ES-I3 (cell line): ENCODE results near the gene ZNF208.
"Not testable (repeated sequence)": the region's sequence is repeated elsewhere in the genome, so short reads cannot be mapped to it uniquely, and the experiment has no call there.

Experiments used
- H3K36me3 ChIP-seq: 2 replicates; pipeline ENCODE4 v1.6.1; 2013; ENCODE audit warnings: mild to moderate bottlenecking, low read length, control low read depth, moderate library complexity; ENCODE audit not compliant: insufficient read depth
- H3K4me1 ChIP-seq: 2 replicates; pipeline ENCODE4 v1.6.1; 2013; ENCODE audit warnings: mild to moderate bottlenecking, control low read depth, low read length; ENCODE audit not compliant: insufficient read depth
- H3K9ac ChIP-seq: 2 replicates; pipeline ENCODE4 v1.6.1; 2013; ENCODE audit warnings: low read depth, mild to moderate bottlenecking, low read length, moderate library complexity
- H3K9me3 ChIP-seq: 2 replicates; pipeline ENCODE4 v1.6.1; 2013; ENCODE audit warnings: mild to moderate bottlenecking, low read length, moderate library complexity; ENCODE audit not compliant: control insufficient read depth, insufficient read depth

ZNF208 gene

GRCh38 chr19:21910318-21910717, 100.4 kb downstream of the ZNF208 start:
- Histone ChIP-seq H3K4me1 (no peaks in the 10 kb centered on the region), H3K36me3 (no peaks in the 10 kb centered on the region), H3K9me3 (no peaks in the 10 kb centered on the region), H3K9ac (no peak overlapping the region)

DNA sequence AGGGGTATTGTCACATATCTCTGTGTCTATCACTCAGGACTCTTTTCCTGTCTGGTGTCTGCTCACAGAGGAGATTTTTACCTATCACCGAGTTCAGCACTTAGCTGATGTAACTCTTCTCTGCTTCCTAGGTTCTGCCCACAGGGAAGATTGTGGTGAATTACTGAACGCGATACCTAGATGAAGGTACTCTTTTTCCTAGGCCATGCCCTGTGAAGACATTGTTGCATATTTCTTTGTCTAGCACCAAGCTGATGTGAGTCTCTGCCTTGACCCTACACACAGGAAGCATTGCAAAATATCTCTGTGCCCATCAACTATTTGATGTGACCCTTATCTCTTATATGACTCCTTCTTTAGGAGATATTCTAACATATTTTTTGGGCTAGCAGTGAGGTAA, 102.7 kb downstream of the ZNF208 start:
- no peak overlapping the region for H3K9ac ChIP-seq
- H3K9me3 ChIP-seq = no peaks in the 10 kb centered on the region; the same call in 1 of the 2 replicates
- no peaks in the 10 kb centered on the region for H3K36me3 ChIP-seq
- no peaks in the 10 kb centered on the region for H3K4me1 ChIP-seq

DNA sequence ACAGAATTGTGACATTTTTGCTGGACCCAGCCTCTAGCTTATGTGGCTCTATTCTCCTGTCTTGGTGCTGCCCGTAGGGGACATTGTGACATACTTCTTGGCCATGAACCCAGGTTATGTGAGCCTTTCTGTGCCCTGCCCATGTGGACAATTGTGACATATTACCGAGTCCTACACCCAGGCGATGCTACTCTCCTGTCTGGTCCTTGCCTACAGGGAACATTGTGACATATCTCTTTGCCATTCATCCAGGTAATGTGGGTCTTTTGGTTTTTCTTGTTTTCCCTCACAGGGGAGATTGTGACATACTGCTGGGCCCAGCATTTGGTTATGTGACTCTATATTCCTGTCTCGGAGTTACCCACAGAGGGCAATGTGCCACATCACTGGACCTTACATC, 103.2 kb downstream of the ZNF208 start:
- H3K9ac ChIP-seq = no peak overlapping the region

GRCh38 chr19:21902571-21902970, 108.2 kb downstream of the ZNF208 start:
- H3K4me1 ChIP-seq = no peaks in the 10 kb centered on the region
- H3K9me3 ChIP-seq = no peaks in the 10 kb centered on the region; the same call in 1 of the 2 replicates
- H3K9ac ChIP-seq = no peak overlapping the region
- H3K36me3 ChIP-seq = no peaks in the 10 kb centered on the region

More for the DNA sequence above, 103.2 kb downstream of the ZNF208 start:
- Histone ChIP-seq H3K4me1 (no peaks in the 10 kb centered on the region), H3K9me3 (no peaks in the 10 kb centered on the region; the same call in 1 of the 2 replicates), H3K36me3 (no peaks in the 10 kb centered on the region)

- Histone ChIP-seq H3K9ac (no peak overlapping the region), H3K9me3 (no peaks in the 10 kb centered on the region; the same call in 1 of the 2 replicates), H3K4me1 (no peaks in the 10 kb centered on the region), H3K36me3 (no peaks in the 10 kb centered on the region)
Measured at GRCh38 chr19:21901861-21902260, 108.9 kb downstream of the ZNF208 start.

DNA sequence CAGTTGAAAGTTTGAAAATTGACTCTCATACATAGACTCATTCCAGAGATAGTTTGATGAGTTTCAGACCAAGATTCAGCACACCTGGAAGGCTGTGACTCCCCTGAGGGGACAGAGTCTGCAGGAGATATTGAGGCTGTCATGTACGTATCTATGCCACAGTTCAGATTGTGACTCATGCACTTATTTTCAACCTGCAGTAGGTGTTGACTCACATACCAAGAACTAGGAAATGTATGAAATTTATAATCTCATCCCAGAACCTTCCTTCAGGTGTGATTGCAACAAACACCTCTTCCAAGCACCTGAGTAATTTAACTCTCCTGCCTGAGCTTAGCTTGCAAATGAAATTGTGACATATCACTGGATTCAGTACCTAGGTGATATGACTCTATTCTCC, 110.3 kb downstream of the ZNF208 start:
- no peaks in the 10 kb centered on the region for H3K36me3 ChIP-seq
- H3K9ac ChIP-seq = no peak overlapping the region
- H3K4me1 ChIP-seq = no peaks in the 10 kb centered on the region
- no peaks in the 10 kb centered on the region; the same call in 1 of the 2 replicates for H3K9me3 ChIP-seq

- Histone ChIP-seq H3K9me3 (no peaks in the 10 kb centered on the region), H3K9ac (no peak overlapping the region), H3K4me1 (no peaks in the 10 kb centered on the region), H3K36me3 (no peaks in the 10 kb centered on the region; the same call in 1 of the 2 replicates)
Measured at GRCh38 chr19:21891086-21891485, 119.7 kb downstream of the ZNF208 start.

DNA sequence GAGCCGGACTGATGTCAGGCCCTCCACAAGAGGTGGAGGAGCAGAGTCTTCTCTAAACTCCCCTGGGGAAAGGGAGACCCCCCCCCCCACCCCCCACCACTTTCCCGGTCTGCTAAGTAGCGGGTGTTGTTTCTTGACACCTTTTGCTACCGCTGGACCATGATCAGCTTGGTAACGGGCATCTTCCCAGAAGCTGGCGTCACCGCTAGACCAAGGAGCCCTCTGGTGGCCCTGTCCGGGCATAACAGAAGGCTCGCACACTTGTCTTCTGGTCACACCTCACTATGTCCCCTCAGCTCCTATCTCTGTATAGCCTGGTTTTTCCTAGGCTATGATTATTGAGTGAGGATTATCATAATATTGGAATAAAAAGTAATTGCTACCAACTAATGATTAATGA, 120.7 kb downstream of the ZNF208 start:
- not testable (repeated sequence) for H3K9ac ChIP-seq, H3K4me1 ChIP-seq, H3K9me3 ChIP-seq

DNA sequence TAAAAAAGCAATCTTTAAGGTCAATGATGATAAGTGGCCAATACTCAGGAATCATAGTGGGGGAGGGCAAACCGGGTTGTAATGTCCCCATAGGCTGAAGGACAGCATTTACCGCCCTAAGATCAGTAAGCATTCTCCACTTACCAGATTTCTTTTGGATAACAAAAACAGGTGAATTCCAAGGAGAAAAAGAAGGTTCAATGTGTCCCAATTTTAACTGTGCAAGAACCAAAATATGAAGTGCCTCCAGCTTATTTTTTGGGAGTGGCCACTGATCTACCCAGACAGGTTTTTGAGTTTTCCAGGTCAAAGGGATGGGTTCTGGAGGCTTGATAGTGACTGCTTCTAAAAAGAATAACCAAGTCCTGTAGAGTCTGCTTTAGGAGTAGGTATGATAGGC, 125.2 kb downstream of the ZNF208 start:
- H3K9ac ChIP-seq = not testable (repeated sequence)

More for the DNA sequence above, 120.7 kb downstream of the ZNF208 start:
- not testable (repeated sequence) for H3K36me3 ChIP-seq

GRCh38 chr19:21884786-21885185, 126.0 kb downstream of the ZNF208 start:
- not testable (repeated sequence) for H3K4me1 ChIP-seq, H3K36me3 ChIP-seq, H3K9me3 ChIP-seq, H3K9ac ChIP-seq

More for the DNA sequence above, 125.2 kb downstream of the ZNF208 start:
- not testable (repeated sequence) for H3K36me3 ChIP-seq, H3K4me1 ChIP-seq, H3K9me3 ChIP-seq

DNA sequence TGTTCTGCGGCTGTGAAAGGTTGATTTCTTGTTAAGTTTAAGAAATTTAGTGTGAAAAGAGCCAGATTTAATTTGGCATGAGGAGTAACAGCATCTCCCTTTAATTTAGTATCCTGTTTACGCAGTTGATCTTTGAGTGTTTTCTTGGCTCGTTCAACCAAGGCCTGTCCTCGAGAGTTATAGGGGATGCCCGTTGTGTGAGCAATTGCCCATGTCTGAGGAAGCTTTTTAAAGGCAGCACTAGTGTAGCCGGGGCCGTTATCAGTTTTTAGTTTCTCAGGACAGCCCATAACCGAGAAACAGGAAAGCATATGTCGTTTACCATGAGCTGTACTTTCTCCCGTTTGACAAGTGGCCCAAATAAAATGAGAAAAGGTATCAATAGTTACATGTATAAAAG, 127.2 kb downstream of the ZNF208 start:
- no peaks in the 10 kb centered on the region for H3K9me3 ChIP-seq
- no peak overlapping the region for H3K9ac ChIP-seq
- H3K4me1 ChIP-seq = no peaks in the 10 kb centered on the region
- H3K36me3 ChIP-seq = no peaks in the 10 kb centered on the region
